ENCODE results near the gene THUMPD1. TPM values are rescaled to one million over a fixed set of nuclear protein-coding genes. Genes with fewer than 3 reads are reported as not detected.
A peak's percentile ranks its signal among the peaks of the same experiment; 100 is the strongest.
"Not testable (repeated sequence)": the region's sequence is repeated elsewhere in the genome, so short reads cannot be mapped to it uniquely, and the experiment has no call there.

THUMPD1 gene
- total RNA-seq, 1 donor from 2014 or later = 18.6 TPM

DNA sequence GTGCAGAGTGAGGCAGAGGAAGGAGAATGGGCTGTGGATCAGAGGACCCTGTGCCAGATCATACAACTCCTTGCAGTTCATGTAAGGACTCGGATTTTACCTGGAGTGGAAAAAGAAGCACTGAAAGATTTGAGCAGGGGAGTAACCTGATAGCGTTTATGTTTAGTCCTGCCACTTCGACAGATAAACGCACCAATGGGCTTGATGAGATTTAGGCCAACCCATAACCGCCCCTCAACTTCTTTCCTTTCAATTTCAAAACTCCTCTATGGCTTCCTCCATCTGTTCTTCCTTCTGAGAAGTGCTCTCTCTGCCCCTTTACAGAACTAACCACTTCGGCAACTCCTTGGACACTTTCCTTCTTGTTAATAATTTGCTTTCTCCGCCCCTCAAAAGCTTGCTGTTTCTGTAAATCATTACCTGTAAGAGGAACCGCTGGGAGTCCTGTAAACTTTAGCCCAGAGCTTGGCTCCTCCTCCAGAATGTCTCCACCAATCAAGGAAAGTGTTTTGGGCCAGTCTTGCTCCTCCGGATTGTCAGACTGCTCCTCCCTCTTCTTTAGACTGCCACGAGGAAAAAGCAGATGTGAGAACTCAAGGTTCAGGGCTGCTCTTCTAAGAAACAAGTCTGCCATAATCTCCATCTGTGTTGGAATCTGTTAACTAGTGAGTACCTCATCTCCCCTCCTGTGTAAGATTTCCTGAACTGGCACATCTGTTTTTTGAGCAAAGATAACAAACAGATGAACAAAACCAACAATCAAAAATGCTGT, 22.0 kb upstream of the THUMPD1 start, which contains the start of gene ACSM3:
ACSM3 (plus strand) TSS at position 554 of the 772 bp plus-strand sequence. CDS start 6,021 bp downstream, outside the sequence.
- peak; percentile 97 for DNase-seq (ENCODE audit: low read depth)
- TF ChIP-seq, protein P1, sequence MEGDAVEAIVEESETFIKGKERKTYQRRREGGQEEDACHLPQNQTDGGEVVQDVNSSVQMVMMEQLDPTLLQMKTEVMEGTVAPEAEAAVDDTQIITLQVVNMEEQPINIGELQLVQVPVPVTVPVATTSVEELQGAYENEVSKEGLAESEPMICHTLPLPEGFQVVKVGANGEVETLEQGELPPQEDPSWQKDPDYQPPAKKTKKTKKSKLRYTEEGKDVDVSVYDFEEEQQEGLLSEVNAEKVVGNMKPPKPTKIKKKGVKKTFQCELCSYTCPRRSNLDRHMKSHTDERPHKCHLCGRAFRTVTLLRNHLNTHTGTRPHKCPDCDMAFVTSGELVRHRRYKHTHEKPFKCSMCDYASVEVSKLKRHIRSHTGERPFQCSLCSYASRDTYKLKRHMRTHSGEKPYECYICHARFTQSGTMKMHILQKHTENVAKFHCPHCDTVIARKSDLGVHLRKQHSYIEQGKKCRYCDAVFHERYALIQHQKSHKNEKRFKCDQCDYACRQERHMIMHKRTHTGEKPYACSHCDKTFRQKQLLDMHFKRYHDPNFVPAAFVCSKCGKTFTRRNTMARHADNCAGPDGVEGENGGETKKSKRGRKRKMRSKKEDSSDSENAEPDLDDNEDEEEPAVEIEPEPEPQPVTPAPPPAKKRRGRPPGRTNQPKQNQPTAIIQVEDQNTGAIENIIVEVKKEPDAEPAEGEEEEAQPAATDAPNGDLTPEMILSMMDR (conservative IDR thresholded peaks at IDR 0.05; ENCODE audit: low read depth, low read length) = no peak
- H3K4me3 ChIP-seq (ENCODE audit: low read depth, low read length) = peak within 1 kb of the TSS; percentile 48

- TF ChIP-seq, protein P1 (conservative IDR thresholded peaks at IDR 0.05; ENCODE audit: low read depth, low read length) = no peak
Measured at GRCh38 chr16:20762404-20763123, 20.9 kb upstream of the THUMPD1 start.

GRCh38 chr16:20761175-20761574, 19.6 kb upstream of the THUMPD1 start:
- no peak overlapping the region for H3K4me3 ChIP-seq (ENCODE audit: low read depth, low read length)
- TF ChIP-seq, protein P1 (conservative IDR thresholded peaks at IDR 0.05; ENCODE audit: low read depth, low read length) = no peak
- no peak for DNase-seq (ENCODE audit: low read depth)

More at GRCh38 chr16:20762404-20763123, 20.9 kb upstream of the THUMPD1 start:
- peak overlapping the region; percentile 48 for H3K4me3 ChIP-seq (ENCODE audit: low read depth, low read length)
- no peak for DNase-seq (ENCODE audit: low read depth)

GRCh38 chr16:20760346-20760745, 18.7 kb upstream of the THUMPD1 start:
- H3K4me3 ChIP-seq (ENCODE audit: low read depth, low read length) = no peak overlapping the region
- DNase-seq (ENCODE audit: low read depth) = no peak
- TF ChIP-seq, protein P1 (conservative IDR thresholded peaks at IDR 0.05; ENCODE audit: low read depth, low read length) = no peak

GRCh38 chr16:20755799-20756198, 14.2 kb upstream of the THUMPD1 start:
- DNase-seq (ENCODE audit: low read depth); H3K4me3 ChIP-seq (ENCODE audit: low read depth, low read length): not testable (repeated sequence)

- TF ChIP-seq, protein P1 (conservative IDR thresholded peaks at IDR 0.05; ENCODE audit: low read depth, low read length) = no peak
- no peak for DNase-seq (ENCODE audit: low read depth)
- H3K4me3 ChIP-seq (ENCODE audit: low read depth, low read length) = no peak overlapping the region
Measured at GRCh38 chr16:20755238-20755637, 13.6 kb upstream of the THUMPD1 start.

GRCh38 chr16:20753727-20754126, 12.1 kb upstream of the THUMPD1 start:
- TF ChIP-seq, protein P1 (conservative IDR thresholded peaks at IDR 0.05; ENCODE audit: low read depth, low read length) = no peak
- no peak for DNase-seq (ENCODE audit: low read depth)
- H3K4me3 ChIP-seq (ENCODE audit: low read depth, low read length) = no peak overlapping the region

Measured in epithelial cell of proximal tubule (primary cell).